Smooth muscle cell (in vitro differentiated cells): ENCODE results near the gene ARL2. TPM values are rescaled to one million over a fixed set of nuclear protein-coding genes. Genes with fewer than 3 reads are reported as not detected.
A peak's percentile ranks its signal among the peaks of the same experiment; 100 is the strongest.

ENCODE experiments used
- DNase-seq: peaks from one replicate; lab custom pipeline; 2025; ENCODE audit not compliant: unreplicated experiment; lab: John Stamatoyannopoulos, UW
- H2AFZ ChIP-seq: fragments of 200-600 bp; sonication (generic); 2 replicates; pipeline ENCODE4 v1.6.0; 2016; ENCODE audit warnings: antibody characterized with exemption, low read depth, mild to moderate bottlenecking
- H3F3A ChIP-seq: fragments of 200-600 bp; sonication (generic); 2 replicates; pipeline ENCODE4 v1.6.0; 2017; ENCODE audit warnings: antibody characterized with exemption, low read depth
- H3K27ac ChIP-seq: fragments of 200-600 bp; sonication (generic); 2 replicates; pipeline ENCODE4 v1.5.1; 2016; ENCODE audit warnings: low read depth, mild to moderate bottlenecking
- H3K27me3 ChIP-seq: fragments of 200-600 bp; sonication (generic); 2 replicates; pipeline ENCODE4 v1.6.1; 2016; ENCODE audit warnings: low read depth, mild to moderate bottlenecking
- H3K36me3 ChIP-seq: fragments of 200-600 bp; sonication (generic); 2 replicates; pipeline ENCODE4 v1.5.1; 2016; ENCODE audit warnings: low read depth
- H3K4me1 ChIP-seq: fragments of 200-600 bp; sonication (generic); 2 replicates; pipeline ENCODE4 v1.5.1; 2016; ENCODE audit warnings: low read depth
- H3K4me2 ChIP-seq: fragments of 200-600 bp; sonication (generic); 2 replicates; pipeline ENCODE4 v1.6.0; 2016; ENCODE audit warnings: mild to moderate bottlenecking
- H3K4me3 ChIP-seq: fragments of 200-600 bp; sonication (generic); 2 replicates; pipeline ENCODE4 v1.5.1; 2016; ENCODE audit warnings: mild to moderate bottlenecking
- H3K79me2 ChIP-seq: fragments of 200-600 bp; sonication (generic); 2 replicates; pipeline ENCODE4 v1.6.0; 2016; ENCODE audit warnings: low read depth, mild to moderate bottlenecking
- H3K9ac ChIP-seq: fragments of 200-600 bp; sonication (generic); 2 replicates; pipeline ENCODE4 v1.6.0; 2016; ENCODE audit warnings: low read depth
- H3K9me3 ChIP-seq: fragments of 200-600 bp; sonication (generic); replicated peaks from 2 replicates; pipeline ENCODE4 v1.5.1; 2016; ENCODE audit warnings: low read depth
- H4K20me1 ChIP-seq: fragments of 200-600 bp; sonication (generic); 2 replicates; pipeline ENCODE4 v1.6.0; 2016; ENCODE audit warnings: low read depth
- WGBS: methylation state at CpG from one replicate; pipeline ENCODE4 v1.1.7; 2016; ENCODE audit warnings: low lambda C conversion rate; 5-methylcytosine and 5-hydroxymethylcytosine counted together
- polyA plus RNA-seq: library from polyadenylated mRNA; unstranded; fragments of >200 nt; fragmentation: Nextera tagmentation; extraction: Ambion mirVana; gene quantifications from 2 replicates; pipeline ENCODE4 v1.2.1, GENCODE V29; 2016
- total RNA-seq: library from RNA; depleted of rRNA; stranded (reverse); fragments of >200 nt; gene quantifications from 2 replicates; pipeline ENCODE4 v1.2.3, GENCODE V29; 2014
- TF ChIP-seq, protein P1 (sequence below): fragments of 200-600 bp; sonication (generic); IDR thresholded peaks from 2 replicates; pipeline ENCODE4 v1.5.1; 2017; ENCODE audit warnings: borderline replicate concordance, mild to moderate bottlenecking, antibody characterized with exemption; ENCODE audit not compliant: insufficient read depth, poor library complexity, severe bottlenecking

Gene ARL2
- total and polyA plus RNA-seq, 2 experiments from 2014 or later = 83.3 to 122 TPM

DNA sequence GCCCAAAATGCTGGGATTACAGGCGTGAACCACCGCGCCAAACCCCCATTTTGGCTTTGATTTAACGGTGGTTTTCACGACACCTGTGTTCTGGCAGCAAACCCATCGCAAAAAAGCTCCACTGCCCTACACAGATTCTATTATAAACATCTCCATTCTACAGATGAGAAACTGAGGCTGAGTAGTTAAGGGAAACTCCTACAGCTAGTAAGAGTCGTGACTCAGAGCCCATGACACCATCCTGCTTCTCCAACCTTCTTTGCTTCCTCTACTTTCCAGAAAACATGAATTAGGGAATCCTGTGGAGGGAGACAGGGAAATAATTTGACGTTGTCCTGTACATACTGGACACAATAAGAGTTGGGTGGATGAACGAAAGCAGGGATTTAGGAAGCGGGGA is 12.8 kb downstream of the ARL2 start:
- H2AFZ ChIP-seq = peak overlapping the region; percentile 95
- H3K79me2 ChIP-seq = peaks cover 6% of the 10 kb centered on the region
- H3K9ac ChIP-seq = peak overlapping the region; percentile 42
- H3K4me3 ChIP-seq = peak overlapping the region; percentile 68
- no peaks in the 10 kb centered on the region for H3K36me3 ChIP-seq
- H3K4me2 ChIP-seq = peak overlapping the region; percentile 85
- TF ChIP-seq, protein P1, sequence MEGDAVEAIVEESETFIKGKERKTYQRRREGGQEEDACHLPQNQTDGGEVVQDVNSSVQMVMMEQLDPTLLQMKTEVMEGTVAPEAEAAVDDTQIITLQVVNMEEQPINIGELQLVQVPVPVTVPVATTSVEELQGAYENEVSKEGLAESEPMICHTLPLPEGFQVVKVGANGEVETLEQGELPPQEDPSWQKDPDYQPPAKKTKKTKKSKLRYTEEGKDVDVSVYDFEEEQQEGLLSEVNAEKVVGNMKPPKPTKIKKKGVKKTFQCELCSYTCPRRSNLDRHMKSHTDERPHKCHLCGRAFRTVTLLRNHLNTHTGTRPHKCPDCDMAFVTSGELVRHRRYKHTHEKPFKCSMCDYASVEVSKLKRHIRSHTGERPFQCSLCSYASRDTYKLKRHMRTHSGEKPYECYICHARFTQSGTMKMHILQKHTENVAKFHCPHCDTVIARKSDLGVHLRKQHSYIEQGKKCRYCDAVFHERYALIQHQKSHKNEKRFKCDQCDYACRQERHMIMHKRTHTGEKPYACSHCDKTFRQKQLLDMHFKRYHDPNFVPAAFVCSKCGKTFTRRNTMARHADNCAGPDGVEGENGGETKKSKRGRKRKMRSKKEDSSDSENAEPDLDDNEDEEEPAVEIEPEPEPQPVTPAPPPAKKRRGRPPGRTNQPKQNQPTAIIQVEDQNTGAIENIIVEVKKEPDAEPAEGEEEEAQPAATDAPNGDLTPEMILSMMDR = no peak
- no peaks in the 10 kb centered on the region for H4K20me1 ChIP-seq
- no peaks in the 10 kb centered on the region for H3F3A ChIP-seq
- peak overlapping the region; percentile 57 for H3K27ac ChIP-seq
- DNase-seq = no peak
- WGBS = 62% methylated on average over 10 of the region's 10 CpGs
- H3K4me1 ChIP-seq = peaks cover 5% of the 10 kb centered on the region
- no peaks in the 10 kb centered on the region for H3K9me3 ChIP-seq
- no peaks in the 10 kb centered on the region for H3K27me3 ChIP-seq

DNA sequence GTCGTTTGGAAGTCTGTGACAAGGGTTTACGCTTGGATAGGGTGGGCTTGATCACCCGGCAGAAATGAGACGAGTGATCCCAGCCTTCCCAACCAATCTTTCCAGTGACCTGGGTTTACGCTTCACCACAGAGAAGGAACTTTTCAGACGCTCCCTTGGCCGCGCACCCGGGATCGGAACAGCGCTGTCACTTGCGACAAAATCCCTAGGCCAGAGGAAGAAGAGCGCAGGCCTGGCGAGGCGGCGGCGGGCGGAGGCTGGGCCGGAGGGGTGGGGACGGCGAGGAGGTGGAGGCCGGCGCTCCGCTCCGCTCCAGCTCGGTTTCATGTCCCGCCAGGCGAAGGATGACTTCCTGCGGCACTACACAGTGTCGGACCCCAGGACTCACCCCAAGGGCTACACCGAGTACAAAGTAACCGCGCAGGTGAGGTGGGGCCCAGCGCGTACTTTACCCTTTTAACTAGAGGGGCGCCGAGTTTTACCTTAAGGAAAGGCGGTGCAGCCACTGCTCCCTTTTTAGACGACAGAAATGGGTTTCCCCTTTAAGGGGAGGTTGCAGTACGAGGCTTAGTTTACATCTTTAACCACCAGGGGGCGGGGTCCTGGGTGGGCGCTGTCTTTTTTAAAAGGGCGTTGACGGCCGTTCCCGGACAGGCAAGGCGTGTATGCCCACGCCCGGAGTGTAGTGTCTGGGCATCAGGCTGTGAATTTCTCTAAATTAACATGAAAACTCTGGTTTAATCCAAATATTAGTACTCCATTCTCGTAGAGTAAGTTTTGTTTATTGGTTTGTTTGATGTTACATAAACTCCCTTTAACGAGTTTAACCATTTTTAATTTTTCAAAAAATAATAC is 13.5 kb downstream of the ARL2 start, which contains the start of gene SNX15:
SNX15 (plus strand) TSS at position 227 of the 855 bp plus-strand sequence; CDS start at position 326, 99 bp downstream.
- peaks cover 6% of the 10 kb centered on the region for H3K79me2 ChIP-seq
- DNase-seq = peak; percentile 92
- H3K4me1 ChIP-seq = peaks cover 5% of the 10 kb centered on the region
- H4K20me1 ChIP-seq = no peaks in the 10 kb centered on the region
- peak within 1 kb of the TSS; percentile 57 for H3K27ac ChIP-seq
- peak within 1 kb of the TSS; percentile 42 for H3K9ac ChIP-seq
- H3F3A ChIP-seq = no peaks in the 10 kb centered on the region
- TF ChIP-seq, protein P1 = peak; percentile 89
- H3K4me3 ChIP-seq = peak within 1 kb of the TSS; percentile 68
- no peaks in the 10 kb centered on the region for H3K9me3 ChIP-seq
- H2AFZ ChIP-seq = peak within 1 kb of the TSS; percentile 95
- 2% methylated on average over 43 of the region's 51 CpGs for WGBS
- no peaks in the 10 kb centered on the region for H3K27me3 ChIP-seq
- H3K36me3 ChIP-seq = no peaks in the 10 kb centered on the region
- peak within 1 kb of the TSS; percentile 85 for H3K4me2 ChIP-seq

DNA sequence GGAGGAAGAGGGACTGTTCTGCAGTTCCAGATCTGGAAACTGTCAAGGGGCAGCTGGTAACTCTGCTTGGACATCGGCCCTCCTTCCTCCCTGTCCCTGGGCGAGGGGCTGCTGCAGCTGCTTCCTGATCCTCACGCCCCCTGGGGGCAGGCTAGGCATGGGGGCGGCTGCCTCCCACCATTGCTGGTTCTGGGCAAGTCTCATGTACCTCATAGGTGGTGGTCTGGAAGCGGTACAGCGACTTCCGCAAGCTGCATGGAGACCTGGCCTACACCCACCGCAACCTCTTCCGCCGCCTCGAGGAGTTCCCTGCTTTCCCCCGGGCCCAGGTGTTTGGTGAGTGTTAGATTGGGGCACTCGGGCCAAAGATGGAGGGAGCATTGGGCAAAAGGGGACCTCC is 18.3 kb downstream of the ARL2 start:
- 86% methylated on average over 13 of the region's 13 CpGs for WGBS
- TF ChIP-seq, protein P1 = no peak
- H3K4me1 ChIP-seq = peaks cover 5% of the 10 kb centered on the region

More for the DNA sequence above, 18.3 kb downstream of the ARL2 start:
- Histone ChIP-seq H3K27me3 (no peaks in the 10 kb centered on the region), H4K20me1 (no peaks in the 10 kb centered on the region), H3K9ac (no peak overlapping the region), H3K36me3 (no peaks in the 10 kb centered on the region), H3K4me2 (no peak overlapping the region), H3K9me3 (no peaks in the 10 kb centered on the region), H3K4me3 (no peak overlapping the region), H3K79me2 (peaks cover 6% of the 10 kb centered on the region), H3K27ac (no peak overlapping the region), H3F3A (no peaks in the 10 kb centered on the region), H2AFZ (no peak overlapping the region)
- DNase-seq = no peak
